HUES6 (cell line): ENCODE data around the gene ZNF358.

Experiments
- H3K27ac ChIP-seq: 2 replicates; pipeline ENCODE4 v1.7.0; 2013; ENCODE audit warnings: low read depth, mild to moderate bottlenecking, low read length, inconsistent platforms
- H3K27me3 ChIP-seq: 2 replicates; pipeline ENCODE4 v1.6.1; 2013; ENCODE audit warnings: low read length; ENCODE audit not compliant: control insufficient read depth, insufficient read depth
- H3K36me3 ChIP-seq: 2 replicates; pipeline ENCODE4 v1.6.1; 2013; ENCODE audit warnings: low read length; ENCODE audit not compliant: control insufficient read depth, insufficient read depth
- H3K4me1 ChIP-seq: 2 replicates; pipeline ENCODE4 v1.6.1; 2013; ENCODE audit warnings: low read length; ENCODE audit not compliant: control insufficient read depth, insufficient read depth
- H3K4me3 ChIP-seq: 2 replicates; pipeline ENCODE4 v1.5.1; 2013; ENCODE audit warnings: low read depth, low read length
- H3K9ac ChIP-seq: one replicate; pipeline ENCODE4 v1.6.1; 2013; ENCODE audit warnings: mild to moderate bottlenecking, low read length
- H3K9me3 ChIP-seq: 2 replicates; pipeline ENCODE4 v1.6.1; 2013; ENCODE audit warnings: low read depth, low read length; ENCODE audit not compliant: control insufficient read depth, insufficient read depth

The ZNF358 gene

DNA sequence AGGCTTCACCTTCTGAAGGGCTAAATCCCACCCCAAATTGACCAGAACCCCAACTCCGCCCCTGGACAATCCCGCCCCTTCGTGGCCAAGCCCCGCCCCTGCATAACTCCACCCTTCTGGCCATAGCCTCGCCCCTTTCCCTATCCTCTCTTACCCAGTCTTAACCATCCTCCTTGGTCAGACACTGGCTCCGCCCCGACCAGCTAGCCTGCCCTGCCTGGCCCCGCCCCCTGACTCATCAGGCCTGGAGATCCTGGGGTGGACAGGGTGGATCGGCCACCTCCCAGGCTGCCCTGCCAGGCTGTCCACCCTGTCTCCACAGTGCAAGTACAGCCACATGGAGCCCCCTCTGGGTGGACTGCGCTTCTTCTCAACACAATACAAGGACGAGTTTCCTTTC is 8.0 kb upstream of the ZNF358 start:
- Histone ChIP-seq H3K4me3 (no peak overlapping the region), H3K27me3 (peaks cover 16% of the 10 kb centered on the region), H3K27ac (no peak overlapping the region), H3K9ac (no peak overlapping the region), H3K36me3 (no peaks in the 10 kb centered on the region), H3K4me1 (peaks cover 16% of the 10 kb centered on the region), H3K9me3 (no peaks in the 10 kb centered on the region)

GRCh38 chr19:7509625-7510024 is 6.3 kb upstream of the ZNF358 start:
- peaks cover 11% of the 10 kb centered on the region for H3K27me3 ChIP-seq
- peaks cover 16% of the 10 kb centered on the region for H3K4me1 ChIP-seq
- H3K9me3 ChIP-seq: no peaks in the 10 kb centered on the region

DNA sequence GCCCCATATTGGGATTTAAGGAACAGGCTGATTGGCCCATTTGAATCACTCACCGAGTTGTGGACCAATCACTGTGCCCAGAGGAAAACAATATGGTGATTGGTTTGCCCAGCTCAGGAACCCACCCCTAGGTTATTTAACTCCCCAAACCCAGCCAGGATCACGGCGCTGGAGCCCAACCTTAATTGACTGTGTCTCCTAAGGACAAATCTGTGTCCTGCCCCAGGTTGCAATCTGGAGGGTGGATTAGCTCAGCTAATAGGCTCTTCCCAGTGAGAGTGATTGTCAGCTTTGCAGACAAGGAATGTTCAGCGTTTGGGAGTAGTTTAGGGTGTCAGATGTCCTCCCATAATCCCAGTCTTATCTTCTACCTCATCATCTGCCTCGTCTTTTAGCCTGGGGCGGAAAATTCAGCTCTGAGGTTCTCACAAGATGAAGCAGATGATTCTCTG is 3.5 kb upstream of the ZNF358 start:
- H3K27ac ChIP-seq: no peak overlapping the region
- H3K36me3 ChIP-seq: no peaks in the 10 kb centered on the region
- peaks cover 17% of the 10 kb centered on the region for H3K4me1 ChIP-seq
- no peaks in the 10 kb centered on the region for H3K9me3 ChIP-seq
- H3K4me3 ChIP-seq: no peak overlapping the region
- H3K27me3 ChIP-seq: no peaks in the 10 kb centered on the region
- no peak overlapping the region for H3K9ac ChIP-seq

More at GRCh38 chr19:7509625-7510024, 6.3 kb upstream of the ZNF358 start:
- no peak overlapping the region for H3K9ac ChIP-seq
- H3K4me3 ChIP-seq: no peak overlapping the region
- H3K27ac ChIP-seq: no peak overlapping the region
- H3K36me3 ChIP-seq: no peaks in the 10 kb centered on the region

DNA sequence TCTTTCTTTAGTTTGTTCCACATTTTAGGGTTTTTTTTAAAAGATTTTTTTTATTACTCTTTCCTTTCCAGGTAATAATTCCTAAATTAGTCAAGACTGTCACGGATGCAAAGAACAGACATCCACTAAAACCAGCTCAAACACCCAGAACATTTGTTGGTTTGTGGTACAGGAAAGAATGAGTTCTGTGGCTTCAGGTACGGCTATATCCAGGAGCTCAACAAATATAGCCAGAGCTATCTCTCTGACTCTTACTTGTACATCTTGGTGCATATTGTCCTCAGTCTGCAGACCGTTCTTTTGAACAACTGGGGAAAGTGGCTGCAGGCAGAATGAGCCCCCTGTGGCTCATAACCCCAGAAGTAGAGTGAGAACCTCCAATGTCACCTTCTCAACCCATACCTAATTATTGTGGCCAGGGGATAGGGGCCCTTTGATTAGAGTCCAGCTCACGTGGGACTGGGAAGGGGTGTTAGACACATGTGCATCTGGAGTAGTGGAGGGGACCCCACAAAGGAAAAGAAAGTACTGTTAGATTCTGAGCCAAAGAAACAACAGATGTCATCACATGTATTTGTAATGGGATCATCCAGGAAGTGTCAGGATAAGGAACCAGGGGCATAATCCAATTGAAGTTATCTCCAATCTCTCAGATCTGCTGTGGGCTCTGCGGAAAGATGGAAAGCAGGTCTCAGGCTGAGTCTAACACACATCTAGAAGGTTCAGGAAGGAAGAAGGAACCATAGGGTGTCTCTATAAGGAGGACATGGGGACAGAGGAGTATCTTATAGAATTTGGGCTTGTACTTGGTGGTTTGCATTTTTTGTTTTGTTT is 1.9 kb upstream of the ZNF358 start:
- Histone ChIP-seq H3K27me3 (no peaks in the 10 kb centered on the region), H3K9ac (no peak overlapping the region), H3K4me1 (peaks cover 13% of the 10 kb centered on the region), H3K27ac (no peak overlapping the region), H3K4me3 (no peak overlapping the region), H3K36me3 (no peaks in the 10 kb centered on the region), H3K9me3 (no peaks in the 10 kb centered on the region)

- Histone ChIP-seq H3K4me1 (peaks cover 13% of the 10 kb centered on the region), H3K9me3 (no peaks in the 10 kb centered on the region), H3K4me3 (peak overlapping the region; percentile 57), H3K36me3 (no peaks in the 10 kb centered on the region), H3K27me3 (no peaks in the 10 kb centered on the region), H3K27ac (peak overlapping the region; percentile 10; the same call in 1 of the 2 replicates), H3K9ac (peak overlapping the region; percentile 85)
Observed at GRCh38 chr19:7515110-7515644, 726 bp upstream of the ZNF358 start.

- peaks cover 13% of the 10 kb centered on the region for H3K4me1 ChIP-seq
- no peaks in the 10 kb centered on the region for H3K27me3 ChIP-seq
- H3K36me3 ChIP-seq: no peaks in the 10 kb centered on the region
- peak overlapping the region; percentile 65 for H3K27ac ChIP-seq
- H3K4me3 ChIP-seq: peak overlapping the region; percentile 83
- no peaks in the 10 kb centered on the region for H3K9me3 ChIP-seq
- peak overlapping the region; percentile 80 for H3K9ac ChIP-seq
Observed at GRCh38 chr19:7516333-7516732, 430 bp downstream of the ZNF358 start.

DNA sequence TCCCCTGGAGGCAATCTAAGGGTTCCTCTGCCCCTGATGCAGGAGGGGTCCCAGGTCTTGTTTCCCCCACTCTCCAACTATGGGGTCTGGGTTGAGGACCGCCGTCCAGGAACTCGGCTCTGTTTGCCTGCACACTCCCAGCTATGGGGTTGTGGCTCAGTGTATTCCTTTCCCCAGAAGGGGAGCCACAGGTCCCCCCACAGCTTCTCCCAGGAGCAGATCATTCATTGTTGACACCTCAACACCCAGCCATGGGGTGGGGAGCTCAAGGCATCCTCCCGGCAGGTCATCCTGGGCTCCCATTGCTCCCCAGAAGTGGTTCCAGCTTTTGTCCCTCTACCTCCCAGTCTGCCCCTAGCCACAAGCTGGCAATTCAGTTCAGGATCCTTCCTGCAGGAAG is 975 bp downstream of the ZNF358 start:
- H3K4me1 ChIP-seq: peaks cover 13% of the 10 kb centered on the region
- no peaks in the 10 kb centered on the region for H3K9me3 ChIP-seq
- no peaks in the 10 kb centered on the region for H3K27me3 ChIP-seq
- peak overlapping the region; percentile 65; the same call in 1 of the 2 replicates for H3K27ac ChIP-seq
- H3K4me3 ChIP-seq: peak overlapping the region; percentile 83
- H3K36me3 ChIP-seq: no peaks in the 10 kb centered on the region
- peak overlapping the region; percentile 80 for H3K9ac ChIP-seq

DNA sequence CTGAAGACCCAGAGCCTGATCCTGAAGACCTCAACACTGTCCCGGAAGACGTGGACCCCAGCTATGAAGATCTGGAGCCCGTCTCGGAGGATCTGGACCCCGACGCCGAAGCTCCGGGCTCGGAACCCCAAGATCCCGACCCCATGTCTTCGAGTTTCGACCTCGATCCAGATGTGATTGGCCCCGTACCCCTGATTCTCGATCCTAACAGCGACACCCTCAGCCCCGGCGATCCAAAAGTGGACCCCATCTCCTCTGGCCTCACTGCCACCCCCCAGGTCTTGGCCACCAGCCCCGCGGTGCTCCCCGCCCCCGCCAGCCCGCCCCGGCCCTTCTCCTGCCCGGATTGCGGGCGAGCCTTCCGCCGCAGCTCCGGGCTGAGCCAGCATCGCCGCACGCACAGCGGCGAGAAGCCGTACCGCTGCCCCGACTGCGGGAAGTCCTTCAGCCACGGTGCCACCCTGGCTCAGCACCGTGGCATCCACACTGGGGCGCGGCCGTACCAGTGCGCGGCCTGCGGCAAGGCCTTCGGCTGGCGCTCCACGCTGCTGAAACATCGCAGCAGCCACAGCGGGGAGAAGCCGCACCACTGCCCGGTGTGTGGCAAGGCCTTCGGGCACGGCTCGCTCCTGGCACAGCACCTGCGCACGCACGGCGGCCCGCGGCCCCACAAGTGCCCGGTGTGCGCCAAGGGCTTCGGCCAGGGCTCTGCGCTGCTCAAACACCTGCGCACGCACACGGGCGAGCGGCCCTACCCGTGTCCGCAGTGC is 3.6 kb downstream of the ZNF358 start:
- no peak overlapping the region for H3K27ac ChIP-seq
- no peak overlapping the region for H3K9ac ChIP-seq
- no peaks in the 10 kb centered on the region for H3K9me3 ChIP-seq
- no peak overlapping the region for H3K4me3 ChIP-seq
- H3K4me1 ChIP-seq: peaks cover 16% of the 10 kb centered on the region
- no peaks in the 10 kb centered on the region for H3K36me3 ChIP-seq
- no peaks in the 10 kb centered on the region for H3K27me3 ChIP-seq

- H3K27ac ChIP-seq: no peak overlapping the region
- H3K36me3 ChIP-seq: no peaks in the 10 kb centered on the region
- no peak overlapping the region for H3K9ac ChIP-seq
- no peak overlapping the region for H3K4me3 ChIP-seq
- peaks cover 11% of the 10 kb centered on the region for H3K4me1 ChIP-seq
- H3K9me3 ChIP-seq: no peaks in the 10 kb centered on the region
- H3K27me3 ChIP-seq: no peaks in the 10 kb centered on the region
Observed at GRCh38 chr19:7520131-7521051, 4.5 kb downstream of the ZNF358 start.

DNA sequence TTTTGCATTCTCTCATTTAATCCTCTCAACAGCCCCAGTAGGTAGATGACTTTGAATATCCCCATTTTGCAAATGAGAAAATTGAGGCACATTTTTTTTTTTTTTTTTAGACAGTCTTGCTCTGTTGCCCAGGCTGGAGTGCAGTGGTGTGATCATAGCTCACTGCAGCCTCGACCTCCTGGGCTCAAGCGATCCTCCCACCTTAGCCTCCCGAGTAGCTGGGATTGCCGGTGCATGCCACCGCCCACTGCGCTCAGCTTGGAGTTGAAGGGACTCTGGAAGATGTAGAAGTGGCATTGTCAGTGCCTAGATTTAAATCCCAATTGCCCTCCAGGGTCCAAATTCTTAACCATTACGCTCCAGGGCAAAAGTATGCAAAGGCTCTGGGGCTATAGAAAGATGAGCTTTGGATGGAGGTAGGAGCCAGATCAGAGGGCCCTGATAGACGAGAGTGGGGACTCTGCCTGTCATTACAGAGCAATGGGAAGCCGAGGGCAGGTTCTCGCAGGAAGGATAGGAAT is 5.7 kb downstream of the ZNF358 start:
- Histone ChIP-seq H3K9me3 (no peaks in the 10 kb centered on the region), H3K9ac (no peak overlapping the region), H3K27ac (no peak overlapping the region), H3K4me3 (peak overlapping the region; percentile 66), H3K4me1 (peaks cover 7% of the 10 kb centered on the region), H3K27me3 (no peaks in the 10 kb centered on the region), H3K36me3 (peaks cover under 1% of the 10 kb centered on the region; the same call in 1 of the 2 replicates)
